GM12873 (cell line): Measurements from ENCODE around the gene CH25H.

ENCODE experiments used
- TF ChIP-seq, protein P1 (sequence below): IDR thresholded peaks from 2 replicates; pipeline ENCODE4 v1.5.1; 2012; ENCODE audit warnings: low read depth, mild to moderate bottlenecking, moderate library complexity, low read length, control low read depth; ENCODE audit not compliant: insufficient read depth; ENCODE audit errors: missing control alignments

CH25H gene

GRCh38 chr10:89237849-89238248, 30.7 kb upstream of the CH25H start:
- TF ChIP-seq, protein P1, sequence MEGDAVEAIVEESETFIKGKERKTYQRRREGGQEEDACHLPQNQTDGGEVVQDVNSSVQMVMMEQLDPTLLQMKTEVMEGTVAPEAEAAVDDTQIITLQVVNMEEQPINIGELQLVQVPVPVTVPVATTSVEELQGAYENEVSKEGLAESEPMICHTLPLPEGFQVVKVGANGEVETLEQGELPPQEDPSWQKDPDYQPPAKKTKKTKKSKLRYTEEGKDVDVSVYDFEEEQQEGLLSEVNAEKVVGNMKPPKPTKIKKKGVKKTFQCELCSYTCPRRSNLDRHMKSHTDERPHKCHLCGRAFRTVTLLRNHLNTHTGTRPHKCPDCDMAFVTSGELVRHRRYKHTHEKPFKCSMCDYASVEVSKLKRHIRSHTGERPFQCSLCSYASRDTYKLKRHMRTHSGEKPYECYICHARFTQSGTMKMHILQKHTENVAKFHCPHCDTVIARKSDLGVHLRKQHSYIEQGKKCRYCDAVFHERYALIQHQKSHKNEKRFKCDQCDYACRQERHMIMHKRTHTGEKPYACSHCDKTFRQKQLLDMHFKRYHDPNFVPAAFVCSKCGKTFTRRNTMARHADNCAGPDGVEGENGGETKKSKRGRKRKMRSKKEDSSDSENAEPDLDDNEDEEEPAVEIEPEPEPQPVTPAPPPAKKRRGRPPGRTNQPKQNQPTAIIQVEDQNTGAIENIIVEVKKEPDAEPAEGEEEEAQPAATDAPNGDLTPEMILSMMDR, result no peak

DNA sequence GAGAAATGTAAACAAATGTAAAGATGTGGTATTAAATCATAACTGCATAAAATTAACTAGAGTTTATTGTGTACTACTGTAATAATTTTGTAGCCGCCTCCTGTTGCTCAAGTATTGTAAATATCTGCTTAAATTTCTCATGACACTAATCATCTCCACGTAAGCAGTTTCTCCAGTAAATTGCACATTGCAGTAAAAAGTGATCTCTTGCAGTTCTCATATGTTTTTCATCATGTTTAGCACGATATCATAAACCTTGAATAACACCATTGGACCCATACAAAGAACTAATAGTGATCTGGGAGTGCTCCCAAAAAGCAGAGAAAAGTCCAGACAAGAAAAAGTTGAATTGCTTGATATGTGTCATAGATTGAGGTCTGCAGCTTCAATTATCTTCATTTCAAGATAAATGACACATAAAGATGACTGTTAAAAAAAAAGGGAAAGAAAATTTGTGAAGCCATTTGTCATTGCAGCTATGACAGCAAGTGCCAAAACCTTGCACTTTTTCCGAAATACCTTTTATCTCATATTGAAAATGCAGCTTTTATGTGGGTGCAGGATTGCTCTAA, 29.2 kb upstream of the CH25H start:
- TF ChIP-seq, protein P1, result no peak

- TF ChIP-seq, protein P1, result no peak
These were observed 28.1 kb upstream of the CH25H start for GRCh38 chr10:89235073-89235798.

- TF ChIP-seq, protein P1, result no peak
These were observed 25.9 kb upstream of the CH25H start for GRCh38 chr10:89233033-89233432.

DNA sequence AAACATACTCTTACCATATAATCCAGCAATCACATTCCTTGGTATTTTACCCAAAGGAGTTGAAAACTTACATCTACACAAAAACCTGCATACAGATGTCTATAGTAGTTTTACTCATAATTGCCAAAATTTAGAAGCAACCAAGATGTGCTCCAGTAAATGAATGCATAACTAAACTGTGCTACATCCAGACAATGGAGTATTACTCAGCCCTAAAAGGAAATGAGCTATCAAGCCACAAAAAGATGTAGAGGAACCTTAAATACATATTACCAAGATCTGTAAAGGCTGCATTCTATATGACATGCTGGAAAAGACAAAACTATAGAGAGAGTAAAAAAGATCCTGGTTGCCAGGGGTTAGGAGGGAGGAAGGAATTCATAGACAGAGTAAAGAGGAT, 21.8 kb upstream of the CH25H start:
- TF ChIP-seq, protein P1, result no peak

DNA sequence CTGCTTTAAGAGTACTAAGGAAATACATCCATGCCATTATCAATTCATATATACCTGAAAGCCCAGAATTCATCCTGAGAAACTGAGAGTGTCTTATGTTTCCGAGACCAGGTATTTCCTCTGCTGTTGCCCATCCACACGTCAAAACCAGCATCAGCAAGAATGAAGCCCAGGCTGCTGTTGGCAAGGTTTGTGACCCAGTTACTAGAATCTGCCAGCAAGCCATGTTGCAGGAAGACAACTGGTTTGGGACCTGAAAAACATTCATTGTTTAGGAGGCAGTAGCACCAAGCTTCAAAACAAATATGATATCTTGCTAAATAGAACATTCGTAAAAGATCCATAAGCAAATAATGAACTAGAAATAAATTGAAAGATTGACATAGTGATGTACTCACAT, 21.0 kb upstream of the CH25H start:
- TF ChIP-seq, protein P1, result no peak

- TF ChIP-seq, protein P1, result no peak
These were observed 19.8 kb upstream of the CH25H start for GRCh38 chr10:89226891-89227290.
